H54 (cell line): ENCODE results near the gene CARS1.

ENCODE experiments used
- DNase-seq: peaks from one replicate; pipeline ENCODE4 v3.0.0; 2011; ENCODE audit warnings: low spot score, mixed read lengths; ENCODE audit not compliant: insufficient read length
- FAIRE-seq: peaks from 3 replicates; lab custom pipeline; 2011; peaks lifted over from hg19 to GRCh38; lab: Jason Lieb, UNC
- POLR2A ChIP-seq: IDR thresholded peaks from 2 replicates; pipeline ENCODE4 v1.6.1; 2011; ENCODE audit warnings: low read depth, mild to moderate bottlenecking, low read length

CARS1 gene

DNA sequence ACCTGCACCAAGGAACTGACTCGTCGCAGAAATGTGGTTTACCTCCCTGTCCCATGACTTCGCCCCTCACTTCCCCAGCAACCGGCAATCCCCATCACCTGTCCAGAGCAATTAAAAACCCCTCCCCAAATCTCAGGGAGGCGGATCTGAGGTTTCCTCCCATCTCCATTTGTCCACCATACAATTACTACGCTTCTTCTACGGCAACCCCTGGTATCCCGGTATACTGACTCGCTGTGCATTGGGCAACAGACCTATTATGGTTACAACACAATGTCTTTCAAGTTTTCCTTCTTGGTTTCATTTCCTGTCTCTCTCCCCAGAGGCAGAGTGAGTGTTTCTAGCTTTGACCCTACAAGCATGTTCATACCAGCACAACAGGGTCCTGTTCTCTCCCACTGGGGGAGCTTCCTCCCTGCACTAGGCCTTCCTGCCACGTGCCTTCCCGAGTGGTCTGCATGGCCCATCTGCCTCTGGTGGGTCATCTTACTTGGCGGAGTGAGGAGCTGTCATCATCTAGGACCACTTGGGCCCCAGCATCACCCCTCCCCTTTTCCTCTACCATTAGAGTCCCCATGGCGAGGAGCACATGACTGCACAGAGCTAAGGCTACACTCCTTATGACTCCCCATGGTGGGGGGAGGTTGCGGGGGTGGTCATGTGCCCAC lies 34.8 kb downstream of the CARS1 start:
- DNase-seq: no peak
- TF ChIP-seq POLR2A: no peak
- FAIRE-seq: no peak

- DNase-seq: no peak
- no peak for TF ChIP-seq POLR2A
- no peak for FAIRE-seq
Observed at GRCh38 chr11:3021125-3021524, 36.1 kb downstream of the CARS1 start.

- no peak for TF ChIP-seq POLR2A
- DNase-seq (no peak), FAIRE-seq (no peak)
Observed at GRCh38 chr11:3020011-3020410, 37.2 kb downstream of the CARS1 start.

GRCh38 chr11:3018596-3018995 lies 38.6 kb downstream of the CARS1 start:
- no peak for TF ChIP-seq POLR2A
- FAIRE-seq: no peak
- no peak for DNase-seq

- DNase-seq (no peak), FAIRE-seq (no peak)
Observed at GRCh38 chr11:3016861-3017260, 40.4 kb downstream of the CARS1 start.

GRCh38 chr11:3015796-3016195 lies 41.4 kb downstream of the CARS1 start:
- no peak for DNase-seq
- no peak for FAIRE-seq
- no peak for TF ChIP-seq POLR2A

More at GRCh38 chr11:3016861-3017260, 40.4 kb downstream of the CARS1 start:
- no peak for TF ChIP-seq POLR2A

DNA sequence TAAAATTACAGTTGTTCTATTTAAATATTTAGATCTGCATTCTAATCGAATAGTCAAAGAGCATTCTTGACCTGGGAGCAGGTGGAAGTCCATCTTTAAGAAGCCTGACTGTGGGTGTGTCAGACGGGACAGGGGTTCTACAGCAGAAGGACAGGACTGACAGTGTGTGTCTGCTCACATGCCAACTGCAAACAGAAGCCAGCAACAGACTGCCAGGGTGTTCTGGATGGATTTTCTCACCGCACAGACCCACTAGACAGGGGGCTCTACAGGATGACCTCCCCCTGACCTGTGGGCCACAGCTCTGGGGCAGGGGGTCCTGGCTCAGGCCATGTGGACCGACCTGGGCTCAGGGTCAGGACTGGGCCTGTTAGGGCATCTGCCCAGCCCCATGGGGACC lies 42.3 kb downstream of the CARS1 start:
- TF ChIP-seq POLR2A: no peak
- FAIRE-seq: no peak

GRCh38 chr11:3014057-3014938 lies 42.9 kb downstream of the CARS1 start:
- no peak for TF ChIP-seq POLR2A
- FAIRE-seq: no peak

More for the DNA sequence above, 42.3 kb downstream of the CARS1 start:
- DNase-seq: no peak

GRCh38 chr11:3011891-3012885 lies 45.0 kb downstream of the CARS1 start:
- no peak for DNase-seq
- no peak for FAIRE-seq
- TF ChIP-seq POLR2A: no peak

More at GRCh38 chr11:3014057-3014938, 42.9 kb downstream of the CARS1 start:
- no peak for DNase-seq

- FAIRE-seq (no peak), DNase-seq (no peak)
- no peak for TF ChIP-seq POLR2A
Observed at GRCh38 chr11:3010521-3011275, 46.5 kb downstream of the CARS1 start.

DNA sequence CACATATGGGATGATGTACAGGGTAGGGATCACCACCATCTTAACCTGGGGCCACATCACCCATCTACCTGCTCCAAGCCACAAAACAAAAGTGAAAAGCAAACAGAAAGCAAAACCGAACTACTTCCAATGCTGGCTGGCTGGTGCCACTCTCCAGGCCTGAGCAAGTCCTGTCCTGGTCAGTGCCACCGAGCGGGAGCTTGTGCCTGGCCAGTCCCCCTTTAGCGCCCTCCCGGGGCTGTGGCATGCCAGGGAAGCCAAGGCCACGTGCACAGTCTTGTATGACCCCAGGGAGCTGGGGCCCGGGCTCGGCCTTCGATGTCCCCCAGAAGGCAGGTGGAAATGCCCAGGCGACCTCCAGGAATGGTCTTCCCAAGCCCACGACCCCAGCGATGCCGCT lies 47.2 kb downstream of the CARS1 start:
- DNase-seq: no peak
- no peak for TF ChIP-seq POLR2A
- no peak for FAIRE-seq

DNA sequence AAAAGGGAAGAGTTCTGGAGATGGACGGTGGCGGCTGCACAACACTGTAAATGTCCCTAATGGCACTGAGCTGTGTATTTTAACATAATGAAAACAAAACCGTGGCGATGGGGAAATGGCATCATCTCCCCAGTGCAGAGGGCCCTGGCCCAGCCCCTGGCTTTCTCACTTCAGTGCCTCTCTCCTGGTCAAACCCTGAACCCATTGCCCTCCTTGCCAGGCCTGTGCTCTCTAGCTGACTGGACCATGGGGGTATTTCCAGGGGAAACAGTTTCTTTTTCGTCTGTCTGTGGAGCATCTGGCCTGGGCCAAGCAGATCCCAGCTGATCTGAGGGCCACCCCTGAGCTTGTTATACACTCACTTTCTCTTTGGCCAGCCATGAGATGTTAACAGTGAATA lies 47.7 kb downstream of the CARS1 start:
- no peak for TF ChIP-seq POLR2A
- FAIRE-seq (no peak), DNase-seq (no peak)
